Kidney glomerular epithelial cell (primary cell): ENCODE results near the gene A2M.

ENCODE experiments used
- DNase-seq: peaks from one replicate; lab custom pipeline; 2025; lab: John Stamatoyannopoulos, UW

Gene A2M

DNA sequence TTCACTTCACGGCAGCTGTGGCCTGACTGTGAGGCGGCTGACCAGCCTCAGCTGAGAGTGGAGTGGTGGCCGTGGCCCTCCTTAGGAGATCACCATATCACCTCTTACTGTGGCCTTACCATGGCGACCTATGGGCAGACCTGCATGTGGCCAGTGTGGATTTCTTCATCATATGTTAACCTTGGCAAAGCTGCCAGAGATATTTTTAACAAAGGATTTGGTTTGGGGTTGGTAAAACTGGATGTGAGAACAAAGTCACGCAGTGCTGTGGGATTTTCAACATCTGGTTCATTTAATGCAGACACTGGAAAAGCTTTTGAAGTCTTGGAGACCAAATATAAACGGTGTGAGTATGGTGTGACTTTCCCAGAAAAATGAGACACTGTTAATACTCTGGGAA, 79.5 kb downstream of the A2M start:
- DNase-seq = no peak

DNA sequence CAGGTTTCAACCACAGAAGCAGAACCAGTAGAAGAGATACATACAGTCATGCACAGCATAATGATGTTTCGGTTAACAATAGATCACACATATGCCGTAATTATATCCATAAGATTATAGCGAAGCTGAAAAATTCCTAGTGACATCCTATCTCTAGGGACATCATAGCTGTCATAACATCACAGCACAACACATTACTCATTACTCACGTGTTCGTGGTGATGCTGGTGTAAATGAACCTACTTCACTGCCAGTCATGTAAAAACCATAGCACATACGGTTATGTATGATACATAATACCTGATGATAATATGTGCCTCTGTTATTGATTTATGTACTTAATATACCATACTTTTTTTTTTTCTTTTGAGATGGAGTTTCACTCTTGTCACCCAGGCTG, 81.6 kb downstream of the A2M start:
- DNase-seq = no peak

DNA sequence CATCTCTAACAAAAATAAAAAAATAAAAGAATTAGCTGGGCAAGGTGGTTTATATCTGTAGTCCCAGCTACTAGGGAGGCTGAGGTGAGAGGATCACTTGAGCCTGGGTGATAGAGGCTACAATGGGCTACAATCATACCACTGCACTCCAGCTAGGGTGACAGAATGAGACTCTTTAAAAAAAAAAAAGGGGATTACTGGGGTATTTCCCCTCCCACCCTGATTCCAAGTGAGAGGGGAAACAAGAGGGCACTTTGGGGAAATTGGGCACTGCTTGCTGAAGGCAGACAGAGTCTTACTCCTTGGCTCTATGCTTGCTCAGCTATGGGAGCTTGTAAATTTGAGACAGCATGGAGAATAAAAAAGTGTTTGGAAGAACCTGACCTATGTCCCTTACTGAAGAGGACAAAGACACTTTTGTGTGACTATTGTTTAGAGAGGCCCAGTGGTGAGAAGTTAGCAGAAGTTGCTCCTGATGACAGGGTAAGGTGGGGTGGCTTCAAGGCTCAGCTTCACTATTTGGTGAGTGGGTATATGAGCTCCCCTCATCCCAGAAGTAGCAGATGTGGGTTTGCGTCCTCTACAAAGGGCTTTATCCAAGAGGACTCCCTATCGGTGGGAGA, 82.3 kb downstream of the A2M start:
- DNase-seq = no peak

DNA sequence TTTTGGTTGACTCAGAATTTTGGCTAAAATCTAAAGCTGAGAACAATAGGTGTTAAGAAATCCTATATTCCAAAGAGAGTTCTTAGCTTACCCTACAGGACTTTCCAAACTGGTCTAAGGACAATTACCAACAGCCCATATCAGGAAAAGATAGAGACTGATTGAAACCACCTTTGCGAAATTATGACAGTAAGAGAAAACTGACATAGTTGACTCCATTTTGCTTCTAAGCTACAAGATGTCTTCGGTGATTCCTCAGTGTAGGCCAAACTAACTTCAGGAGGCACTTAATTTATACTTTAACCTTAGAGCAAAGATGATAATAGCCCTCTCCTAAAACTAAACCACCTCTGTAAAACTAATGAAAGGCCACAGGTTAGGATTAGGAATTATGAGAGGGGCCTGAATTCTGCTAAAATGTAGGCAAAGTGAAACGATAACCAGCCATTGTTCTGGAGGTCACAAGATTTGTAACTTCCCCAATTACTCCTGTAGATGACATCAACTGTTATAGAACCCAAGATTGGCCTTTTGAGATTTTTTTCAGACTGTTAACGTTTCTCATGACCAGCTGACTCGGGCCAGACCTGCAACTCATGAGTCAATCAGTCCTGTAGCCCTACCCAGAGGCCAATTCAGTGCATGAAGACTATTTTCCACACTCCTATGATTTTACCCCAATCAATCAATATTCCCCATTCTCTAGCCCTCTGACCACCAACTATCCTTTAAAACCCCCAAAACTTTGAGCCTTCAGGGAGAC, 83.3 kb downstream of the A2M start:
- DNase-seq = no peak

DNA sequence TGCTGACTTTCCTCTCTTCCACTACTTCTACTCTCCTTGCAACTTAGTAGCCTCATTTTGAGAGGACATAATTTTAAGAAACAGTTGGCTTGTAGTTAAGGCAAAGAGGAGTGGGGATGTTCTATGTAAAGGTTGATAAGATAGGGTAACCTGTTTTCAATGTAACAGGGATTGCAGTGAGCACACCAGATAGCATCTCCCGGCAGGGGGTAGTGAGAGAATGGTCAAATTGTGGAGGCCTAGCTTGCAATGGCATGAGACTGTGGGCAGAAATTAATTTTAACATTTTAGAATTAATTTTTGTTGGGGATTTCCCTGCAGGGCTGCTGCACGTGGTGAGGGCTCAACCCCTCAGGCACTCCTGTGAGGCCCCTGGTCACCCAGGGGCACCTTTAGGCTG, 84.9 kb downstream of the A2M start:
- no peak for DNase-seq

DNA sequence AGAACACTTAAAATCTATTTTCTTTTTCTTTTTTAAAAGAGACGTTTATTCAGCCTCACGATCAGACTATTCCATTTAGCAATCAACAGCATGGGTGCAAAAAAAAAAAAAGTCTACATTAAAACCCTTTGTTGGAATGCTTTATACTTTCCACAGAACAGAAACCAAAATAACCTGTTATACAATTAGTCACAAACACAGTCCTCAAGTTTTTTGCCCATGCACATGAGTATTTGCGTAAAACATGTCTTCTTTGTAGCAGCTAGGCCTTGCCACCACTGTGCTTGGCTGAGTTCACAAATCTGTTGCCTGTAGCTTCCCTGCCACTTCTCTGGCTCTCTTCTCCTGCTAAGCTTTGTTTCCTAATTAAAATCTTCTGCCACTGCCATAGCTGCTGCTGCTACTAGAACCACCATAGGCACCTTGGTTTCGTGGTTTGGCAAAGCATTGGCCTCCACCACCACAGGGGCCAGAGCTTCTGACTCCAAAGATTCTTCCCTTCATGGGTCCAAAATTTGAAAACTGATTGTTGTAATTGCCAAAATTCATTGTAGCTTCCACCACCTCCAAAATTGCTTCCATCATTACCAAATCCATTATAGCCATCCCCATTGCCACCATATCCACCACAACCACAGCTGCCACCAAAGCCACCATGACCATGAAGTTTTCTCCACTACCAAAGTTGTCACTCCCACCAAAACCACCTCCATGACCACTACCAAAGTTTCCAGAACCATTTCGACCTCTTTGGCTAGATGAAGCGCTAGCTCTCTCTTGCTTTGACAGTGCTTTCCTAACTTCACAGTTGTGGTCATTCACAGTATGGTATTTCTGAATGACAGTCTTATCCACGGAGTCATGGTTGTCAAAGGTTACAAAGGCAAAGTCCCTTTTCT, 88.3 kb downstream of the A2M start:
- DNase-seq = no peak

DNA sequence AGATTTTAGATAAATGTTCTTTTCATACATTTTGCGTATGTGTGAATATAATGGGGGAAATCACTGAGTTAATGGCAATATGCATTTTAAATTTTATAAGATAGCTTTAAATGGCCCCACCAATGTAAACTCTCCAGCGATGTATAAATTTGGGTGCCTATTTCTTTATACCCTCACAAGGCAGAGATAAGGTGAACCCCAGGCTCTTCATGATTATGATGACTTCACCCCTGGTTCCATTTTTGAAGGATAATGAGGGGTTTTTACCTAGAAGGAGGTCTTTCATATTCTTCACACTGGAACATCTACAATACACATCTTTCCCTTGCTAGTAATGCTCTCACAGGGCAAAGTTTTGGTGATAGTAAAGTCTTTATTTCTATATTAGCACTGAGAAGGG, 91.2 kb downstream of the A2M start:
- DNase-seq = no peak

DNA sequence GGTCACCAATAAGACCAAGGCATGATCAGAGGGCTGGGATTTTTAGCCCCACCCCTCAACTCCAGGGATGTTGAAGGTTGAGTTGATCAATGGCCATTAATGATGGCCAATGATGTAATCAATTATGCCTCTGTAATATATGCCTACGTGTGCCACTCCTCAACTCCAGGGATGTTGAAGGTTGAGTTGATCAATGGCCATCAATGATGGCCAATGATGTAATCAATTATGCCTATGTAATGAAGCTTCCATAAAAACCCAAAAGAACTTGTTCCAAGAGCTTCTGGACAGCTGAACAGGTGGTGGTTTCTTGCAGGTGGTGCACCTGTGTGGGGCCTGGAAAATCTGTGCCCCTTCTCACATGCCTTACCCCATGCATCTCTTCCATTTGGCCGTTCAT, 93.1 kb downstream of the A2M start:
- no peak for DNase-seq
